B cell (primary cell): ENCODE results near the gene TAF8.

ENCODE experiments used
- EZH2 ChIP-seq: IDR thresholded peaks from 2 replicates; pipeline ENCODE4 v1.6.1; 2012; ENCODE audit warnings: borderline replicate concordance, low read depth, mild to moderate bottlenecking, moderate library complexity, low read length; ENCODE audit not compliant: insufficient read depth, poor library complexity, severe bottlenecking
- TF ChIP-seq, protein P1 (sequence below): fragments of 200-600 bp; IDR thresholded peaks from one replicate; pipeline ENCODE4 v1.8.0; 2022; ENCODE audit warnings: antibody characterized with exemption, mild to moderate bottlenecking

- TF ChIP-seq, protein P1, sequence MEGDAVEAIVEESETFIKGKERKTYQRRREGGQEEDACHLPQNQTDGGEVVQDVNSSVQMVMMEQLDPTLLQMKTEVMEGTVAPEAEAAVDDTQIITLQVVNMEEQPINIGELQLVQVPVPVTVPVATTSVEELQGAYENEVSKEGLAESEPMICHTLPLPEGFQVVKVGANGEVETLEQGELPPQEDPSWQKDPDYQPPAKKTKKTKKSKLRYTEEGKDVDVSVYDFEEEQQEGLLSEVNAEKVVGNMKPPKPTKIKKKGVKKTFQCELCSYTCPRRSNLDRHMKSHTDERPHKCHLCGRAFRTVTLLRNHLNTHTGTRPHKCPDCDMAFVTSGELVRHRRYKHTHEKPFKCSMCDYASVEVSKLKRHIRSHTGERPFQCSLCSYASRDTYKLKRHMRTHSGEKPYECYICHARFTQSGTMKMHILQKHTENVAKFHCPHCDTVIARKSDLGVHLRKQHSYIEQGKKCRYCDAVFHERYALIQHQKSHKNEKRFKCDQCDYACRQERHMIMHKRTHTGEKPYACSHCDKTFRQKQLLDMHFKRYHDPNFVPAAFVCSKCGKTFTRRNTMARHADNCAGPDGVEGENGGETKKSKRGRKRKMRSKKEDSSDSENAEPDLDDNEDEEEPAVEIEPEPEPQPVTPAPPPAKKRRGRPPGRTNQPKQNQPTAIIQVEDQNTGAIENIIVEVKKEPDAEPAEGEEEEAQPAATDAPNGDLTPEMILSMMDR: no peak
- TF ChIP-seq EZH2: no peak
These were observed 15.9 kb downstream of the TAF8 start for GRCh38 chr6:42066156-42066675.
